ENCODE measurements around the gene VIPR2.

VIPR2 gene

DNA sequence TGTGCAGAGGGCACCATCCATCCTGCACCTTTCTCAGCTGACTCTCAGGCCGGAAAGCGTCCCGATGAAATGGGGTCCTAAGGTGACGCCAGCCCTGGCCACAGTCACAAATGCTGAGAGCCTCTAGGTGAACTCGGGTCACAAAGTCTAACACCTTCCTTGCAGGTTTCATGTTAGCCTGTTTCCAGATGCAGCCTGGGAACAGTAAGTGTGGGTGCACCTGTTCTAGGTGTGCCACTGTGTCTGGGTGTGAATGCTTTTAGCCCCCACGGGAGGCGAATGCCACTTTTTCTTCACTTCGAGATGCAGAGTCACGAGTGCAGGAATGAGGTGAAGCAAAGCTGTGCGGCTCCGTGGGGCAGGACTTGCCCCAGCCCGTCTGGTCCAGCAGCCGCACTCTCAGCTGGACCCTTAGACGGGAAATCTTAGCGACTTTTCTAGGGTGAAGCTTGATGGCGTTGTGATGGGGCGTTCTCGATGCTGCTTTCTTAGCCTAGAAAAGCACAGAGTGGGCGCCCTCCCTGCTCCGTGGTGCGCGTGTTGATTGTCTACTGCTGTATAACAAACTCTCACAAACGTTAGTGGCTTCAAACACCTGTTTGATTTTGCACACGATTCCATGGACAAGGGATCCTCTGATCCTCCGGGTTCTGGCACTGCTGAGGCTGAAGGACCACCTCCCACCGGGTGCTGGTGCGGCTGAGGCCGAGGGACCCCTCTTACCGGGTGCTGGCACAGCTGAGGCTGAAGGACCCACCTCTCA is 13.6 kb upstream of the VIPR2 start:
- TF ChIP-seq, protein P1, sequence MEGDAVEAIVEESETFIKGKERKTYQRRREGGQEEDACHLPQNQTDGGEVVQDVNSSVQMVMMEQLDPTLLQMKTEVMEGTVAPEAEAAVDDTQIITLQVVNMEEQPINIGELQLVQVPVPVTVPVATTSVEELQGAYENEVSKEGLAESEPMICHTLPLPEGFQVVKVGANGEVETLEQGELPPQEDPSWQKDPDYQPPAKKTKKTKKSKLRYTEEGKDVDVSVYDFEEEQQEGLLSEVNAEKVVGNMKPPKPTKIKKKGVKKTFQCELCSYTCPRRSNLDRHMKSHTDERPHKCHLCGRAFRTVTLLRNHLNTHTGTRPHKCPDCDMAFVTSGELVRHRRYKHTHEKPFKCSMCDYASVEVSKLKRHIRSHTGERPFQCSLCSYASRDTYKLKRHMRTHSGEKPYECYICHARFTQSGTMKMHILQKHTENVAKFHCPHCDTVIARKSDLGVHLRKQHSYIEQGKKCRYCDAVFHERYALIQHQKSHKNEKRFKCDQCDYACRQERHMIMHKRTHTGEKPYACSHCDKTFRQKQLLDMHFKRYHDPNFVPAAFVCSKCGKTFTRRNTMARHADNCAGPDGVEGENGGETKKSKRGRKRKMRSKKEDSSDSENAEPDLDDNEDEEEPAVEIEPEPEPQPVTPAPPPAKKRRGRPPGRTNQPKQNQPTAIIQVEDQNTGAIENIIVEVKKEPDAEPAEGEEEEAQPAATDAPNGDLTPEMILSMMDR (IDR thresholded peaks at IDR 0.05; ENCODE audit: control insufficient read depth, extremely low read depth, insufficient read depth) = no peak
- H3K4me3 ChIP-seq (ENCODE audit: low read depth, low read length) = no peak overlapping the region
- no peak for DNase-seq (ENCODE audit: low read depth)

DNA sequence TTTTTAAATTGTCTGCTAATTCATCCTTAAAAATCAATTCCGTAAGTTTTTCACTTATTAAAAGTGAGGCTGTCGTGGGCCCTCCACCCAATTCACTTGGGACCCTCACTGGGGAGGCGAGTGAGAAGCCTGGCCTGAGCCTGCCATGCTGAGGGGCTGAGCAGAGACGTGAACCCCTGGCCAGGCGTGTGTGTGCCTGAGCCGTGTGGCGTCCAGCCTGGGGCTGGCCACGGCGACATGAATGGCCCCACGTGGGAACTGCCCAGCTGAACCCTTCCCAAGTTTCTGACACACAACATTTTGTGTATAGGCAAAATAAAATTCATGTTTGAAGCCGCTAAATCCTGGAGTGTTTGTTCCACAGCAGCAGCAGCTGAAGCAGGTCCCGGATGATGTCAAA is 13.0 kb upstream of the VIPR2 start:
- TF ChIP-seq, protein P1 (IDR thresholded peaks at IDR 0.05; ENCODE audit: control insufficient read depth, extremely low read depth, insufficient read depth) = no peak

DNA sequence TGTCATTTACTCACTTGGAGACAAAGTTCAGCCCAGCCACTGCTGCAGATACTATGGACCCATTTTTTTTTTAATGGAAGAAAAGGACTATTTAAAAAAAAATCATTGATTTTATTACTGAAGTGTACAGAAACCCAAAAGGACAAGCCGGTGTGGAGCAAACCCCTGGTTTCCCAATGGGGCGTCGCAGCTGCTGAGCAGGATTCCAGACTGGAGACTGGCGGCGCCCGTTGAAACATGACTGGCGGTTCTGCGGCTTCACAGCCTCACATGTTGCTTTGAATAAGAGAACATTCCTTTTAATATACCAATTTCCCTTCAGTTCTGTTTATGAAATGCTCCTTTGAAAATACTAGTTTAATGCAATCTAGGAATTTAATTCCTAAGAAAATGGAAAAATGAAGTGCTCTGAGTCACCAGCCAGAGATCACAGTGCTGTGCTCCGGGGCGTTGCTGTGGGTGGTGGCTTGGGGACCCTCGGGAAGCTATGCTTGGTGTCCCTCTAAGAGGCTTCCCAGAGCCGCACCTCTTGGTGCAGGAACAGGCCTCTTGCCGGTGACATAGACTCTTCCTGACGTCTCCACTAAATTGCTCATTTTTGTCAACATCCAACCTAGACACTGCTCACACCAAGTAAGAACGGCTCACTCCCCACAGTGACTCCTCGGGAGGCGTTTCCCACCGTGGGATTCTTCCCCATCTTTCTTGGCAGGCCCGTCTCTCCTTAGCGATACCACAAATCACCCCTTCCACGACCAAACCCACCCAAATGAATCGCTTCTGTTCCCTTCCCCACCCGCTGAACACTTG is 12.0 kb upstream of the VIPR2 start:
- TF ChIP-seq, protein P1 (IDR thresholded peaks at IDR 0.05; ENCODE audit: control insufficient read depth, extremely low read depth, insufficient read depth) = no peak
- H3K4me3 ChIP-seq (ENCODE audit: low read depth, low read length) = no peak overlapping the region

More for the DNA sequence above, 13.0 kb upstream of the VIPR2 start:
- DNase-seq (ENCODE audit: low read depth) = no peak
- no peak overlapping the region for H3K4me3 ChIP-seq (ENCODE audit: low read depth, low read length)

DNA sequence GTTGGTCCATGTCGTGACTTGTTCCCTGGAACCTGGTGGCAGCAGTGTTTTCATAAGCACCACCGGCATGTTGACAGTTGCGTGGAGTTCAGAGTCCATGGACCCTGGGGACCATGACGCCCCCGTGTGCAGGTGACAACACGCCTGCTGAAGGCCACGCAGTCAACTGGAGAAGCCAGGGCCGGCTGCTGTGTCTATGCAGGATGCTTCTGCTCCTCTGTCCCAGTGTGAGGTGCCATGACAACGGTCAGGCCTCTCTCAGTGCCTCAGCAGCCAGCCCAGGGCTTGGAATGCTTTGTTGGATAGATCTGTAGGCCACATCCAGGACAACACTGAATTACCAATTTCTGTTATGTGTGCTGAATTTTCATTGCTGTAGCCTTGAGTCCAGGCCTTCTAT is 10.7 kb upstream of the VIPR2 start:
- DNase-seq (ENCODE audit: low read depth) = no peak
- H3K4me3 ChIP-seq (ENCODE audit: low read depth, low read length) = no peak overlapping the region
- TF ChIP-seq, protein P1 (IDR thresholded peaks at IDR 0.05; ENCODE audit: control insufficient read depth, extremely low read depth, insufficient read depth) = no peak

More for the DNA sequence above, 12.0 kb upstream of the VIPR2 start:
- no peak for DNase-seq (ENCODE audit: low read depth)

DNA sequence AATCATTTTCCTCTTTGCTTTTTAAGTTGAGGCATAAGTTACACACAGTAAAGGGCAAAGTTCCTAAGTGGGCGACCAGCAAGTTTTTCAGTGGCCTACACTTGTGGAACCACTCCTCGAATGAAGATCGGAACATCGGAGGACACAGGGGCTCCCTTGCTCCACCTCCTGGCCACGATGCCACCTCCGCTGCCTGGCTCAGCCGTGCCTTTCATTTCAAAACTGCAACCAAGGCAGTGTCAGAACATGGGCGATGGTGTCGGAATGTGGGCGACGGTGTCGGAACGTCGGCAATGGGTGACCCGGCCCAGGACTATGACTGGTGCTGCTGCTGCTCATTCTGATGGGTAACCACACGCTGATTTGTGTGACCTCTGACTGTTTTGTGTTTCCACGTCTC is 9.6 kb upstream of the VIPR2 start:
- TF ChIP-seq, protein P1 (IDR thresholded peaks at IDR 0.05; ENCODE audit: control insufficient read depth, extremely low read depth, insufficient read depth) = no peak
- no peak overlapping the region for H3K4me3 ChIP-seq (ENCODE audit: low read depth, low read length)
- no peak for DNase-seq (ENCODE audit: low read depth)

DNA sequence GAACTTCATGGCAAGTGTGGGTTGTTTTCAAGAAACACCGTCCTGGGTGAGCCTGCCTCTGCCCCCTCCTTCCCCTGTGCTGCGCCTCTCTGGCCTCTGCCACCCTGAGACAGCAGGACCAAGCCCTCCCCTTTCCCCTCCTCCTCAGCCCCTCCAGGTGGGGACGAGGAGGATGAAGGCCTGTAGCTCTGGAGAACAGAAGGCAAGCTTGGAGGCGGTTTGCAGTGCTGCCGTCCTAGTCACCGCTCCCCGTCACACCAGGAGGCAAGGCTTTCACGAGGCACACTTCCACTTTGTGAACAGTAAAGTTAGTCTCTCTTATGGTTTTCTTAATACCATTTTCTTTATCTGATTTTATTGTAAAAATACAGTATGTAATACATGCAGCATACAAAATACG is 8.8 kb upstream of the VIPR2 start:
- DNase-seq (ENCODE audit: low read depth) = no peak
- H3K4me3 ChIP-seq (ENCODE audit: low read depth, low read length) = no peak overlapping the region
- TF ChIP-seq, protein P1 (IDR thresholded peaks at IDR 0.05; ENCODE audit: control insufficient read depth, extremely low read depth, insufficient read depth) = no peak
